IPS-18c (cell line): ENCODE results near the gene GRK4.
"Not testable (repeated sequence)": the region's sequence is repeated elsewhere in the genome, so short reads cannot be mapped to it uniquely, and the experiment has no call there.

Experiments
- H3K4me3 ChIP-seq: 2 replicates; pipeline ENCODE4 v1.7.0; 2013; ENCODE audit warnings: low read depth, mild to moderate bottlenecking, low read length, moderate library complexity; ENCODE audit not compliant: insufficient read depth
- H3K9me3 ChIP-seq: one replicate; pipeline ENCODE4 v1.6.1; 2013; ENCODE audit warnings: mild to moderate bottlenecking, low read length, moderate library complexity; ENCODE audit not compliant: control insufficient read depth, insufficient read depth

Gene GRK4

GRCh38 chr4:3039706-3040366 lies 76.5 kb downstream of the GRK4 start:
- Histone ChIP-seq H3K4me3 (no peak overlapping the region), H3K9me3 (no peaks in the 10 kb centered on the region)

DNA sequence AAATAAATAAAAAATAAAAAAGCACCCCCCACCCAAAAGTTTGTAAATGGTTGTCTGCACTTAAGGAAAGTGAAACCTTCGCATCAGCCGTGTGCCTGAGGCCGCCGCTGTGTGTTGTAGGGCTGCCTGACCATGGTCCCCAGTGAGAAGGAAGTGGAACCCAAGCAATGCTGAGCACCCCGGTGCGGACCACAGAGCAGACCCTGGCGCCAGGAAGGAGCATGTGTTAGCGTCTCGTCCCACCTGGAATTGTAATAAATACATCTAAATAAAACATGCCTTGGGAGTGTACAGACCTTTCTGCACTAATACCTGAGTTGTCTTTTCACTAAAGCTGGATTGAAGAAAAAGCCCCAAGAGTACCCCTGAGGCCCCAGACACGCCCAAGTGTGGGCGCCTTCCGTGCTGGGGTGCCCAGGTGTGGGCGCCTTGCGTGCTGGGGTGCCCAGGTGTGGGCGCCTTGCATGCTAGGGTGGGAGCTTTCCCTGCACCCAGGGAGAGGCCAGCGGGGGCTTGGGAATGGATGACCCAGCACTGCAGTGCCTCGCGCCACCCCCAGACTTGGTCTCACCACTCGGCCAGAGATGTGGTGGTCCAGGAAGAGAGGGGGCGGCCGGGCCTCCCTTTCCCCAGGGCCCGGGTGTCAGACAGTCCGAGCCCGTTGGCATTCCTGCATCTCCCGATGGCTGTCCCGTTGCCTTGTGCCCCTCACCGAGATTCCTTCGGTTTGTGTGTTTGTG lies 77.3 kb downstream of the GRK4 start:
- H3K9me3 ChIP-seq: no peaks in the 10 kb centered on the region
- no peak overlapping the region for H3K4me3 ChIP-seq

- H3K9me3 ChIP-seq: no peaks in the 10 kb centered on the region
- no peak overlapping the region for H3K4me3 ChIP-seq
Measured at GRCh38 chr4:3041192-3042142, 78.1 kb downstream of the GRK4 start.

- Histone ChIP-seq H3K9me3 (no peaks in the 10 kb centered on the region), H3K4me3 (no peak overlapping the region)
Measured at GRCh38 chr4:3042226-3042625, 78.9 kb downstream of the GRK4 start.

- Histone ChIP-seq H3K9me3 (no peaks in the 10 kb centered on the region), H3K4me3 (no peak overlapping the region)
Measured at GRCh38 chr4:3043282-3044020, 80.1 kb downstream of the GRK4 start.

DNA sequence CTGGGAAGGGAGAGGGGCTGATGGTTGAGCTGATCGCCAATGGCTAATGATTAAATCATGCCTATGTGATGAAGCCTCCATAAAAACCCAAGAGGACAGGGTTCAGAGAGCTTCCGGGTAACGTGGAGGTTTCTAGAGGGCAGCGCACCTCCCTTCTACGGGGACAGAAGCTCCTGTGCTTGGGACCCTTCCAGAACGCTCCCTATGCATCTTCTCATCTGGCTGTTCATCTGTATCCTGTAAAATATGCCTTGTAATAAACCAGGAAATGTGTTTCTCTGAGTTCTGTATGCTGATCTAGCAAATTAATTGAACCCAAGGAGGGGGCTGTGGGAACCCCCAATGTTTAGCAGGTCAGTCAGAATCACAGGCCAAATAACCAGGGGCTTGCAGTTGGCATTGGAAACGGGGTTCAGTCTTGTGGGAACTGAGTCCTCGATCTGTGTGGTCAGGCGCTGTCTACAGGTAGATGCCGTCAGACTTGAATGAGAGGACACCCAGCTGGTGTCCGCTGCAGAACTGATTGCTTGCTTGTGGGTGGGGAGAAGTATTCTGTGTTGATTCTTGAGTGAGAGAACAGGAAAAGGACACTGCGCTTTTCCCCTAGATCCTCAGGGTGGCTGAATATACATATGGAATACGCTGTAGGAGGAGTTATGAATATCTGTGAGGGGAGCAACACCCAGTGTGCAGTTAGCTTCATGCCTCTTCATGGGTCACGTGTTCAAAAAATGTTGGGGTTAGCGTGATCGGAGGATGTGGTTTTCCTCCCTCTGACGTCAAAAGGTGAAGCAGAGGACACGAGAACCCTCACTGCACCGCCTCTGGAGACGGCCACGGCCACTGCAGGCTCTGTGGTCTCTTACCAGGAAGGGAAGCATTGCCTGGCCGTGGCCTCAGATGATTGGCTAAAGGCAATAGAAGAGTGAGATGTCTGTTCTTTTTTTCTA lies 81.8 kb downstream of the GRK4 start:
- Histone ChIP-seq H3K9me3 (no peaks in the 10 kb centered on the region), H3K4me3 (no peak overlapping the region)

GRCh38 chr4:3046162-3046561 lies 82.8 kb downstream of the GRK4 start:
- Histone ChIP-seq H3K4me3 (no peak overlapping the region), H3K9me3 (no peaks in the 10 kb centered on the region)

DNA sequence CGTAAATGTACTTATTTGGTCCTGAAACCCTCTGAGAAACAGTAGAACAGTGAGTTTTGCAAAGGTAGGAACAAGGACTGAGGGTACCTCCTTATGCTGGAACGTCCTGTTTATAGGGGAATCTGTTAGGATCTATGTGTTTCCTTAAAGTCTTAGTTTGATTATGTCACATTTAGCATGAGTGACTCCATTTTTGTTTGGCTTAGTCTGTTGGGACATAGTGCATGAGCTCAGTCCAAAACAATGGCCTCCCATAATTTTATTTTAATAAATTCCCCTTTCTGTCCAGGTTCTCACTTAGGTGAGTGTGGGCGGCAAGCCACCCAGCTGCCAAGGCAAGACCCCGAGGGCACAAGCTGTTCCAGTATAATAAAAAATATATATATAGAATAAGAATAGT lies 83.3 kb downstream of the GRK4 start:
- H3K4me3 ChIP-seq: no peak overlapping the region
- no peaks in the 10 kb centered on the region for H3K9me3 ChIP-seq

- Histone ChIP-seq H3K4me3 (no peak overlapping the region), H3K9me3 (no peaks in the 10 kb centered on the region)
Measured at GRCh38 chr4:3047464-3048286, 84.3 kb downstream of the GRK4 start.

DNA sequence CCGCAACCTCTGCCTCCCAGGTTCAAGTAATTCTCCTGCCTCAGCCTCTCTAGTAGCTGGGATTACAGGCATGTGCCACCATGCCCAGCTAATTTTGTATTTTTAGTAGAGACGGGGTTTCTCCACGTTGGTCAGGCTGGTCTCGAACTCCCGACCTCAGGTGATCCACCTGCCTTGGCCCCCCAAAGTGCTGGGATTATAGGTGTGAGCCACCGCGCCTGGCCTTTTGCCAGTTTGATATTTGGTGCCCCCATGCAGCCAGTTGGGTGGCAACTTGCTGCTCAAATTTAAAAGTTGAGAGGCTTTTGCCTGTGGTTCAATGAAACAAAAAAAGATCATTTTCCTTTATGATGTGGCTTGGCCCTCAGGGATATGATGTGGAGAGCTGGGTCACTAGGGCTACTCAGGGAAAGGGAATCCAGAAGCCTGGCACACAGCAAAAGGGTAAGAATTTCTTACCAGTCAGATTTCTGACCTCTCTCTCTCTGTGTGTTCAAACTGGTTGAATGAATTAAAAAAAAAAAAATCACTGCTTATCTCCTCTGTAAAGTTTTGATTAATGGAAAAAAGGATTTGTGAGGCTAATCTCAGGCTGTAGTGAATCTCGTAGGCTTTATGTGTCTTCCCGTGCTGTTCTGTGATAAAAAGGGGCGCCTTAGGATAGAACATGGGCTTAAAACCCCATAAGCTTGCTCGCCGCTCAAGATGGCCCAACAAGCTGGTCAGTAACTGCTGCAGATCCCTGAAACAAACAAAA lies 87.9 kb downstream of the GRK4 start:
- H3K4me3 ChIP-seq: not testable (repeated sequence)

GRCh38 chr4:3054169-3054759 lies 90.9 kb downstream of the GRK4 start:
- peaks cover 12% of the 10 kb centered on the region for H3K9me3 ChIP-seq
- H3K4me3 ChIP-seq: no peak overlapping the region

More for the DNA sequence above, 87.9 kb downstream of the GRK4 start:
- peaks cover 12% of the 10 kb centered on the region for H3K9me3 ChIP-seq

GRCh38 chr4:3059943-3060342 lies 96.6 kb downstream of the GRK4 start:
- H3K4me3 ChIP-seq: no peak overlapping the region
- peaks cover 6% of the 10 kb centered on the region for H3K9me3 ChIP-seq

- Histone ChIP-seq H3K9me3 (peaks cover 2% of the 10 kb centered on the region), H3K4me3 (no peak overlapping the region)
Measured at GRCh38 chr4:3060946-3061345, 97.6 kb downstream of the GRK4 start.

DNA sequence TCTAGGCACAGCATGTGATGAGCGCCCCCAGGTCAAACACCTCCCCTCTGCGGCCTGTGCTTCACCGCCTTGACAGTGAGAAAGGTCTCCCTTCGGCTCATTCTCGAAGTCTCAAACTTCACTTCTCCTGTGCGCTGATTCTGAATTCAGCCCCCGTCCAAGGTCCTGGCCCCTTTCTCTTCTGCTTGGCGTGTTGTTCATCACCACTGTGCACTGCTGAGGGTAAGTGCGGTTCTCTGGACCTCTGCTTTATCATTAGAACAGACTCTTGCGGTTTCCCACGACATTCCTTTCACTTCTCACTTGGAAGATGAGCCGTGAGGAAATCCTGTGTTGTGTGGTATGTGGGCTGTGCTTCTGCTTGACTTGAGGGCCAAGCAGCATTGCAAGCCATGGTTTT lies 99.1 kb downstream of the GRK4 start:
- peaks cover 2% of the 10 kb centered on the region for H3K9me3 ChIP-seq

More for the DNA sequence above, 99.1 kb downstream of the GRK4 start:
- H3K4me3 ChIP-seq: no peak overlapping the region
